ENCODE results near the gene NXPH3.
"Not testable (repeated sequence)": the region's sequence is repeated elsewhere in the genome, so short reads cannot be mapped to it uniquely, and the experiment has no call there.

The NXPH3 gene

DNA sequence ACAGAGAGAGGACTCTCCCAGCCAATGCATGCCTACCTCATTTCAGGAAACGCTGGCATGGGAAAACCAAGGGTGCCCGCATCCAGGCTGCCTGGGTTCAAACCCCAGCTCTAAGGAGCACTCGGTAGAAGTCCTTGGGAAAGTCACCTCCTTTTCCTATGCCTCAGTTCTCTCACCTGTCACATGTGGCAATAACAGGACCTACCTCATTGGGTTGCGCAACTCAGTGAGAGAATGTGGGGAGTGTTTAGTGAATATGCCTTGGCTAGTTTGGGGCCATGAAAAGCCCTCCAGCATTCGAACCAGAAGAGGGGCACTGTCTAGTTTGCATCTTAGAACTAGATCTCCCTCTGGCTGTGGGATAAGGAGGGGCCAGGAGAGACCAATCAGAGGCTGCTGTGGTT, 9.0 kb upstream of the NXPH3 start:
- DNase-seq (no peak), ATAC-seq (replicated peaks) (no peak)
- no peaks in the 10 kb centered on the region for H3K9me3 Mint-ChIP-seq
- H3K36me3 Mint-ChIP-seq: no peaks in the 10 kb centered on the region
- H3K4me3 Mint-ChIP-seq: no peak overlapping the region
- no peak overlapping the region for H3K27ac Mint-ChIP-seq
- peaks cover 23 to 33% of the 10 kb centered on the region in 2 donors for H3K4me1 Mint-ChIP-seq
- H3K27me3 Mint-ChIP-seq: peaks cover 32 to 34% of the 10 kb centered on the region in 2 donors

DNA sequence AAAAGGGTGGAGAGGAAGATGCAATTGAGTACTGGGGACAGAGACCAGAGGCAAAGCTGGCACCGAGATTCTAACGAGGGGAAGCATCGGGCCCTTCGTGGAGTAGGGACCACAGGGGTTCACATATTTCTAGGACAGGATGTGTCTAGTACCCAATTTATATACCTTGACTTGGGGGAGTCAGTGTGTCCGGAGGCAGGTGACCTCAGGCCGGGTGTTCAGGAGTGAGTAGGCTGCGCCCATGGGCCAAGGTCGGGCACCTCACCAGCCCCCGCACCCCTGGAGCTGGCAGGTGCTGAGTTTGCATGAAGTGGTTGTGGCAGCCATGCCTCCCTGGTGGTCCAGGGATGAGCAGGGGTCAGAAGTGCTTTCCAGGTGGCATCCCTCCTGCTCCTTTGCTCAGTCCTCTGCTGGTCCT, 8.6 kb upstream of the NXPH3 start:
- Mint-ChIP-seq H3K9me3 (no peaks in the 10 kb centered on the region), H3K27ac (no peak overlapping the region), H3K4me1 (peaks cover 23 to 33% of the 10 kb centered on the region in 2 donors), H3K36me3 (no peaks in the 10 kb centered on the region), H3K27me3 (peaks cover 36 to 39% of the 10 kb centered on the region in 2 donors), H3K4me3 (no peak overlapping the region)
- DNase-seq (no peak), ATAC-seq (replicated peaks) (no peak)

DNA sequence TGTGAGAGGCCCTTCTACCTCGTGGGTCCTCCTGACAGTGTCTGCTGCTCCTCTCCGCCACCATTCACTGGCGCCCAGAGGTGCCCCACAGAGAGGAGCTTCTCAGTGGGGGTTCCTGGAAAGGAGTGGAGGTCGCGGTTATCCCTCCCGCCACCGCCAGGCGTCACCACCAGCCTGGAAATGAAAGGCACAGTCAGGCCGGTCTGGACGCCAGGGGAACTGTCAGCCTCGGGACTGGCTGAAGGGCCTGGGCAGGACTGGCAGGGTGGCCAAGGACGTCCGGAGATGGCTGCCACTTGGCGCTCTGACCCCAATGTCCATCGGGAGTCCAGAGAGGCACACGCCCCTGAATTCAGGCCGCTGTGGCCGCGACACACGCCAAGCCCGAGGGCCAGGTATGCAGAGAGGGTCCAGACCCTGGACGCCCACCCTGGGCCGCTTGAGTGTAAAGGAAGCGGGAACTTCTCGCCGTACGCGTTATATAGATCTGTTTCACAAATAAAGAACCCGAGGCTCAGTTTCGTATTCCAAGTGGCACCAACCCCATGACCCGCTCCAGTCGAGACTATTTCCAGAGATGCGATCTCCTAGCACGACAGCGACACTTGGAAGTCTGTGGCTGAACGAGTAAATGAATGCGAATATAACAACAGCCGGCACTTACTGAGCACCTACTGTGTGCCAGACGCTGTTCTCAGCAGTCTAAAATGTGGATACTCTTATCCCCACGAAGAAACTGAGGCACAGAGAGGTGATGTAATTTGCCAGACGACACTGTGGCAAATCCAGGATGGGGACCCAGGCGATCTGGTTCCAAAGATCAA, 7.6 kb upstream of the NXPH3 start:
- ATAC-seq (replicated peaks) (peak; percentile 60 to 66), DNase-seq (peak; percentile 78)
- Mint-ChIP-seq H3K27ac (no peak overlapping the region), H3K4me3 (peak overlapping the region; percentile 59 to 76), H3K36me3 (no peaks in the 10 kb centered on the region), H3K9me3 (no peaks in the 10 kb centered on the region), H3K27me3 (peaks cover 37 to 46% of the 10 kb centered on the region in 2 donors), H3K4me1 (peaks cover 23 to 33% of the 10 kb centered on the region in 2 donors)

DNA sequence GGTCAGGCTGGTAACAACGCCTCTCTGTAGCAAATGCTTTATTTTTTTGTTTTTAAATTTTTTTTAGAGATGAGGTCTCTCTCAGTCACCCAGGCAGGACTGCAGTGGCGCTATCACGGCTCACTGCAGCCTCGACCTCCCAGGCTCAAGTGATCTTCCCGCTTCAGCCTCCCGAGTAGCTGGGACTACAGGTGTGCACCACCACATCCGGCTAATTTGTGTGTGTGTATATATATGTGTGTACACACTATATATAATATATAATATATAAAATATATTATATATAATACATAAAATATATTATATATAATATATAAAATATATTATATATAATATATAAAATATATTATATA, 7.0 kb upstream of the NXPH3 start:
- Mint-ChIP-seq H3K4me1 (peaks cover 23 to 33% of the 10 kb centered on the region in 2 donors), H3K27me3 (peaks cover 43 to 52% of the 10 kb centered on the region in 2 donors)
- H3K36me3 Mint-ChIP-seq; ATAC-seq (replicated peaks); H3K27ac Mint-ChIP-seq; H3K4me3 Mint-ChIP-seq; H3K9me3 Mint-ChIP-seq; DNase-seq: not testable (repeated sequence)

DNA sequence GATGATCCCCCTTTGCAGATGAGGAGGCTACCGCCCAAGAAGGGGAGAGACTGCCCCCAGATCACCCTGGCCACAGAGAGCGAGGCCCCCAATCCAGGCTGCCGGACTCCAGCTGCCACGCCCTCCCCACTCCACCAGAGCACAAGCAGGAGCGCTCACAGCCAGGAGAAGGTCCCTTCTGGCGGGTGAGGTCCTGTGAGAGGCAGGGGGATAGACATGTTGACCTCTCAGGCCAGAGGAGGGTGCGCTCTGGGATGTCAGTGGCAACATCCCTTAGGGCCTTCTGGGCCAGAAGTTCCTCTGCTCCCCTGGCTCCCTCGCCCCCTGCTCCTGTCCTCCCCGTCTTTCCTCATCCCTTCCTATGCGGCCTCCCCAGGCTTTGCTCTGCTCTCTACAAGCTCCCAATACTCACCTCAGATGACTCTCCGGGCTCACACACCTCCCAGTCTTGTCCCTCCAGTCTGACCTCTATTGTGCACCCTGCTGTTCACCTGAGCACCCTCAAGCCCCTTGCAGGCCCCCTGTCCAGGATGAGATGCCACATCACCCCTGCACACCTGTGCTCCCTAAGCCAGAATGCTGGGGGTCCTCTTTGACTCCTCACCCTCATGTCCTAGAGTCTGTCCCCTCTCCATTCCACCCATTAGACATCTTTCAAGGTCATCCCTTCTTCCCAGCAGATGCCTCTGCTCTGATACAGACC, 5.0 kb upstream of the NXPH3 start:
- Mint-ChIP-seq H3K9me3 (no peaks in the 10 kb centered on the region), H3K36me3 (no peaks in the 10 kb centered on the region), H3K4me3 (peak overlapping the region; percentile 50 to 94), H3K27ac (peak overlapping the region; percentile 52), H3K4me1 (peaks cover 25 to 38% of the 10 kb centered on the region in 2 donors), H3K27me3 (peaks cover 57 to 71% of the 10 kb centered on the region in 2 donors)
- ATAC-seq (replicated peaks): no peak
- no peak for DNase-seq

DNA sequence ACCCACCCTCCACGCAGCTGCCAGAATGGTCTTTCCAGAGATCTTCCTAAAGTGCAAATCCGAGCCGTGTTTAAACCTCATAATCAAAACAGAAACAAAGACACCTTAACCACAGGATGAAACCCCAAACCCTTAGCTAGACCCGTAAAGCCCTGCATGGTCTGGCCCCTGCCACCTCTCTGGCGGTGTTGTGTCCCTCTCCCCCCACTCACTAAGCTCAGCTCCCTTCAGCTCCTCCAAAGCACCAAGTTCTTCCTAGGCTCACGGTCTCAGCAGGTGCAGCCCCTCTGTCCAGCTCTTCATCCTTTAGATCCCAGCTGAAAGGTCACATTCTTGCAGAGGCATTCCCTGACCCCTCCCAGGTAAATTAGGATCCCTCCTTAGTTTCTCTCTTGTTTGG, 4.4 kb upstream of the NXPH3 start:
- H3K27ac Mint-ChIP-seq: peak overlapping the region; percentile 52
- H3K9me3 Mint-ChIP-seq: no peaks in the 10 kb centered on the region
- no peak overlapping the region for H3K4me3 Mint-ChIP-seq
- DNase-seq (no peak), ATAC-seq (replicated peaks) (no peak)
- H3K4me1 Mint-ChIP-seq: peaks cover 22 to 38% of the 10 kb centered on the region in 2 donors
- H3K27me3 Mint-ChIP-seq: peaks cover 56 to 72% of the 10 kb centered on the region in 2 donors
- H3K36me3 Mint-ChIP-seq: no peaks in the 10 kb centered on the region

DNA sequence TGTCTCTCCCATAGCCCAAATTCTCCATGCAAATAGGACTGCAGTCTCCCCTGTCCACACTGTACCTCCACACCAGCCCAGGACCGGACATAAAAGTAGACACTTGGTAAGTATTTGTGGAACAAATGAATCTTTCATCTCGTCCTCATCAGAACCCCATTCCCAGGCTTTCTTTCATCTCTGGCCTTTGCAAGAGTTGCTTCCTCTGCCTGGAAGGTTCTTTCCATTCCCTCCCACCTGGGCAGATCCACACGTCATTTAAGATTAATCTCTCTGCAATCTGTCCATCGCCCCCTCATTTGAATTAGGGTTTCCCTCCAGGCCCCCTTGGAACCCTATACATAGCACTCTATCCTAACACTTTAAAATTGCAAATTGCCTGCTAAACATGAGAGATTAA, 3.9 kb upstream of the NXPH3 start:
- Mint-ChIP-seq H3K36me3 (no peaks in the 10 kb centered on the region), H3K4me3 (no peak overlapping the region), H3K9me3 (no peaks in the 10 kb centered on the region), H3K4me1 (peaks cover 21 to 36% of the 10 kb centered on the region in 2 donors), H3K27me3 (peaks cover 56 to 73% of the 10 kb centered on the region in 2 donors), H3K27ac (no peak overlapping the region)
- no peak for ATAC-seq (replicated peaks)
- no peak for DNase-seq

DNA sequence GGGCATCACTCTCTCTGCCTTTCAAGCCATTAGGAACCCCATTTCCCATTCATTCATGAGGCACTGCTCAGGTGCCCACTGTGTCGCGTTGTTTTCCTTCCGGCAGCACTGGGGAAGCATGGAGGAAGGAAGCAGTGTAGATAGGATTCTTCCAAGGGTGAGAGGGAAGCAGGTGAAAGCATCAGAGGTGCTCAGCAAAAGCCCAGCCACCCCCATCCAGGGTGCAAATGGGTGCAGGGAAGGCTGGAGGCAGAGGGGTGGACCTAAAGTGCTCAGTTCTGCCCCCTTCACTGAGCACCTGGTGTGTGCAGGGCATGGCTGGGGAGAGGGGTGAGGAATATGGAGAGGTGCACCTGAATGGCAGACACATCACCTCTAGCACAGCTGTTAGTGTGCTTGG, 3.4 kb upstream of the NXPH3 start:
- peaks cover 22 to 37% of the 10 kb centered on the region in 2 donors for H3K4me1 Mint-ChIP-seq
- ATAC-seq (replicated peaks): no peak
- DNase-seq: no peak
- H3K27me3 Mint-ChIP-seq: peaks cover 57 to 73% of the 10 kb centered on the region in 2 donors
- peaks cover 0 to 3% of the 10 kb centered on the region in 2 donors for H3K36me3 Mint-ChIP-seq
- H3K27ac Mint-ChIP-seq: no peak overlapping the region
- no peaks in the 10 kb centered on the region for H3K9me3 Mint-ChIP-seq
- no peak overlapping the region for H3K4me3 Mint-ChIP-seq

DNA sequence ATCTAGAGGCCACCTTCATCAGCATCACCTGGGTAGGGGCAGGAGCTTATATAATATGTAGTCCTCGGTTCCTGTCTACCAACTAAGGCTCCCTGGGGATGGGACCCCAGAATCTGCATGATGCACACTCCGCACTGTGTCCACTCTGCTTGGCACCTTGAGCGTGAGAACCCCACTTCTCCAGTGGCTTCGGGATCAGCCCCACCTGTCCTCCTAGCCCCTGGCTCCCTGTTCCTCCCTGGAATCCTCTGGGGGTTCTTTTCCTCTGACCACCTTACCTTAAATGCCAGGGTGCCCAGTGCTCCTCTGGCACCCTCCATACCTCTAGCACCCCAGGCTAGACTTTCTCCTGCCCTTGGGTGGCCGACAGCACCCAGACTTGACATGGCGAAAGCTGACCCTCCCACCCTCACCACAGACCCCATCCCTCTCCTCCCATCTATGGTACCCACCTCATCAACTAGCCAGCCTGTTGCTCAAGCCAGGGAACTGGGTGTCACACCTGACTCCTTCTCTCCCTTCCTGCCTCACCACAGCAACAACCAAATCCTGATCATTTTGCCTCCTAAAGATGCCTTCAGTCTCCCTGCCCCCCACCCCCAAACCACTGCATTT, 2.8 kb upstream of the NXPH3 start:
- ATAC-seq (replicated peaks): no peak
- H3K27ac Mint-ChIP-seq: no peak overlapping the region
- peaks cover 25 to 39% of the 10 kb centered on the region in 2 donors for H3K4me1 Mint-ChIP-seq
- H3K27me3 Mint-ChIP-seq: peaks cover 55 to 75% of the 10 kb centered on the region in 2 donors
- no peak overlapping the region for H3K4me3 Mint-ChIP-seq
- H3K9me3 Mint-ChIP-seq: no peaks in the 10 kb centered on the region
- H3K36me3 Mint-ChIP-seq: peaks cover 0 to 3% of the 10 kb centered on the region in 2 donors
- no peak for DNase-seq

DNA sequence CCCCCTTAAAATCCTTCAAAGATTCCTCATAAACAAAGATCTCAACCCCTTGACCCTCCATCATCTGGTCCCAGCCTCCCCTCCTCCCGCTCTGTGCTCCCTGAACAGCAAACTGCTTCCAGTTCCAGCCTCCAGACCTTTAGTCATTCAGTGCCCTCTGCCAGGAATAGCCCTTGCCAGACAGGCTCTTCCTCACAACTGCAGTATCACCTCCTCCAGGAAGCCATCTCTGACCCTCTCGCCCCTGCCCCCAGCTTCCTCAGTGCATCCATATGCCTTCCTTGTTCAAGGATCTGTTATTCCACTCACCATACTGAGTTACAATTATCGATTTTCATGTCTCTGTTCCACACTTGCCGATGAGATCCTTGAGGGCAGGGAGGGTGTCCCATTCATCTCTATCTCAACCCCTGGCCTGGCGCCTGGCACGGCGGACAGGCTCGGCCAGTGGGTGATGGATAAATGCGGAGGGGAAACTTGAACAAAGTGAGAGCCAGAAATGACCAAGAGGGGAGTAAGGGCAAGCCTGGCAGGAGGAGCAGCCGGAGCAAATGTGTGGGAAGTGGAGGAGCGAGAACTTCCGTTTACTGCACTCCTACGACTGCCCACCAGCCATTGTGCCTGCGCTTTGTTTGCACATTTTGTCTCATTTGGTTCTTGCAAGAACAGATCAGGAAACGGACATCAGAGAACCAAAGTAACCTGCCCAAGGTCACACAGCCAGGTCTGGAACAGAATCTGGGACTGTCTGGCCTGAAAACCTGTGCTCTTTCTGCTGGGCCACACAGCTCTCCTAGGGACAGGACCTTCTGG, 2.0 kb upstream of the NXPH3 start:
- Mint-ChIP-seq H3K27me3 (peaks cover 59 to 83% of the 10 kb centered on the region in 2 donors), H3K27ac (no peak overlapping the region)

DNA sequence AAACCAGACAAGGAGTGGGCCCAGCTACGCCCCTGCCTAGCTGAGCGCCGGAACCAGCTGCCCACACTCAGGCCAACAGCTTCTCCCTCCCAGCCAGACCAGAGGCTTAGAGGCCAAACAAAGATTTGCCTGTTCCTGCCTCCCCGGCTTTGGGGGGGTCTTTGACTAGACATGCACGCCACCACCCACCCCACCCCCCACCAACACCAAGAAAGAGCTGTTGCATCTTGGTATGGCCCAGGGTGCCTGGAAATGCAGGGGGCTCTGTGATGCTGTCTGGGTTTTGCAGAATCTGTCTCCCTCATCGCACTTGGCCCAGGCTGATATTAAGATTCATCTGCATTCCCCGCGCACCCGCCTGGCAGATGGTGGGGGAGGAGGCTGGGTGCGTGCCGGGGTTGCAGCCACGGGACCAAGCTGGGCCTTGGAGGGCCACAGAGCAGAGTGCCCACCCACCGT, 1.3 kb upstream of the NXPH3 start:
- no peak overlapping the region for H3K4me3 Mint-ChIP-seq
- peaks cover 25 to 44% of the 10 kb centered on the region in 2 donors for H3K4me1 Mint-ChIP-seq
- ATAC-seq (replicated peaks): no peak
- no peak overlapping the region for H3K27ac Mint-ChIP-seq
- peaks cover 60 to 86% of the 10 kb centered on the region in 2 donors for H3K27me3 Mint-ChIP-seq
- peaks cover 5 to 9% of the 10 kb centered on the region in 2 donors for H3K36me3 Mint-ChIP-seq
- DNase-seq: no peak
- no peaks in the 10 kb centered on the region for H3K9me3 Mint-ChIP-seq

More for the DNA sequence above, 2.0 kb upstream of the NXPH3 start:
- ATAC-seq (replicated peaks) (no peak), DNase-seq (no peak)
- H3K36me3 Mint-ChIP-seq: peaks cover 0 to 4% of the 10 kb centered on the region in 2 donors
- H3K4me3 Mint-ChIP-seq: no peak overlapping the region
- H3K9me3 Mint-ChIP-seq: no peaks in the 10 kb centered on the region
- peaks cover 25 to 41% of the 10 kb centered on the region in 2 donors for H3K4me1 Mint-ChIP-seq

DNA sequence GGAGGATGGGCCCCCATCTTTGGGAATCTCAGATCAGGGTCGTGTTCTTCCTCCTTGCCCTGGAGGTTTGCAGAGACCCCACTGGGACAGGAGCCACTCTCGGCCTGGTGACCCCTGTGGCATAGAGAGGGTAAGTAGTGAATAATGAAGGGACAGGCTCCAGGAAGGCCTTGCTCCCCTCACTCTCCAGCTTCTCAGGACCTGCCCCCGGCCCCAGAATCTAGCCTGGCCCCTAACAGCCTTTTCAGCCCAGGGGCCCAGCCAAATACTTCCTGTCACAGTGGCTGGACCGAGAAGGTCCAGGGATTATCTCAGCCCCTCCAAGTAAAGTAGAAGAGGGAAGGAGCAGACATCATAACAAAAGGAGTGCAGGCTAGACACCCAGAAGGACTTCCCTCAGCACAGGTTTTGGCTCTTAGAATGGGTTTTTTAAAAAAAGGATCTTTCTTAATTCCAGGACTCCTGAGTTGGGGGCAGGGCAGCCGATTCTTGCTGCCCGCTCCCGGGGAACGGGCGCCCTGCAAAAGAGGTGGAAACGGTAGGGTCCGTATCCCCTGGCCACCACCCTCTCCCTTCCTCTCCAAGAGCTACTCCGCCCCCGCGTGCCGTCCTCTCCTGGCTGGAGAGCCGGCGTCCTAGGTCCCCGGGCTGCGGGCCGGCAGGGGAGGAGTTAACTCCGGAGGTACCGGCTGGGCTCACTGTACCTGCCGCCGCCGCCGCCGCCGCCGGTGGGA, 559 bp upstream of the NXPH3 start:
- Mint-ChIP-seq H3K27ac (peak overlapping the region; percentile 33), H3K4me3 (peak overlapping the region; percentile 84), H3K27me3 (peaks cover 62 to 85% of the 10 kb centered on the region in 2 donors), H3K4me1 (peaks cover 25 to 44% of the 10 kb centered on the region in 2 donors), H3K9me3 (no peaks in the 10 kb centered on the region), H3K36me3 (peaks cover 7 to 9% of the 10 kb centered on the region in 2 donors)
- no peak for ATAC-seq (replicated peaks)
- no peak for DNase-seq

All from stimulated activated naive B cell treated with anti-CD40 and anti-IgM and Interleukin-4, amounts not matched to agents 10 μg/mL and 1 μg/mL and 100 μg/mL, for 72 hours (primary cell).